HG02981 (cell line): ENCODE data around the gene IPO13.

Experiments used
- ATAC-seq: cut with Tn5 transposase; IDR thresholded peaks from one replicate; pipeline ENCODE4 v1.9.1; 2021; ENCODE audit warnings: mild to moderate bottlenecking, moderate library complexity; ENCODE audit not compliant: unreplicated experiment

Gene IPO13

GRCh38 chr1:43930168-43930948 lies 16.4 kb upstream of the IPO13 start:
- no peak for ATAC-seq

- no peak for ATAC-seq
Measured at GRCh38 chr1:43930949-43931275, 15.8 kb upstream of the IPO13 start.

- no peak for ATAC-seq
Measured at GRCh38 chr1:43931711-43932660, 14.8 kb upstream of the IPO13 start.

GRCh38 chr1:43932786-43933385 lies 13.9 kb upstream of the IPO13 start:
- no peak for ATAC-seq

- ATAC-seq, result no peak
Measured at GRCh38 chr1:43933386-43934100, 13.2 kb upstream of the IPO13 start, which contains the start of gene ARTN. TSS of gene ARTN (plus strand) at chr1:43933801. CDS start at chr1:43935657, 1,856 bp downstream.

- ATAC-seq, result no peak
Measured at GRCh38 chr1:43934101-43934985, 12.4 kb upstream of the IPO13 start.

- no peak for ATAC-seq
Measured at GRCh38 chr1:43934986-43935324, 11.8 kb upstream of the IPO13 start.

GRCh38 chr1:43935711-43936427 lies 10.9 kb upstream of the IPO13 start:
- no peak for ATAC-seq

GRCh38 chr1:43936431-43937151 lies 10.2 kb upstream of the IPO13 start:
- ATAC-seq, result no peak

- no peak for ATAC-seq
Measured at GRCh38 chr1:43937179-43937865, 9.4 kb upstream of the IPO13 start.

GRCh38 chr1:43938383-43938782 lies 8.4 kb upstream of the IPO13 start:
- ATAC-seq, result no peak

- no peak for ATAC-seq
Measured at GRCh38 chr1:43938892-43939587, 7.7 kb upstream of the IPO13 start.

- no peak for ATAC-seq
Measured at GRCh38 chr1:43942411-43942810, 4.3 kb upstream of the IPO13 start.

- ATAC-seq, result no peak
Measured at GRCh38 chr1:43944860-43945259, 1.9 kb upstream of the IPO13 start.

GRCh38 chr1:43945674-43946235 lies 995 bp upstream of the IPO13 start:
- ATAC-seq, result no peak

GRCh38 chr1:43947061-43947873 lies 517 bp downstream of the IPO13 start:
- ATAC-seq, result no peak
